NCI-H187 (cell line): Measurements from ENCODE around the gene QDPR.
"Not testable (repeated sequence)": the region's sequence is repeated elsewhere in the genome, so short reads cannot be mapped to it uniquely, and the experiment has no call there.

Source experiments
- DNase-seq, 2 experiments: peaks; one replicate each; lab custom pipeline; 2025; lab: John Stamatoyannopoulos, UW

The QDPR gene

DNA sequence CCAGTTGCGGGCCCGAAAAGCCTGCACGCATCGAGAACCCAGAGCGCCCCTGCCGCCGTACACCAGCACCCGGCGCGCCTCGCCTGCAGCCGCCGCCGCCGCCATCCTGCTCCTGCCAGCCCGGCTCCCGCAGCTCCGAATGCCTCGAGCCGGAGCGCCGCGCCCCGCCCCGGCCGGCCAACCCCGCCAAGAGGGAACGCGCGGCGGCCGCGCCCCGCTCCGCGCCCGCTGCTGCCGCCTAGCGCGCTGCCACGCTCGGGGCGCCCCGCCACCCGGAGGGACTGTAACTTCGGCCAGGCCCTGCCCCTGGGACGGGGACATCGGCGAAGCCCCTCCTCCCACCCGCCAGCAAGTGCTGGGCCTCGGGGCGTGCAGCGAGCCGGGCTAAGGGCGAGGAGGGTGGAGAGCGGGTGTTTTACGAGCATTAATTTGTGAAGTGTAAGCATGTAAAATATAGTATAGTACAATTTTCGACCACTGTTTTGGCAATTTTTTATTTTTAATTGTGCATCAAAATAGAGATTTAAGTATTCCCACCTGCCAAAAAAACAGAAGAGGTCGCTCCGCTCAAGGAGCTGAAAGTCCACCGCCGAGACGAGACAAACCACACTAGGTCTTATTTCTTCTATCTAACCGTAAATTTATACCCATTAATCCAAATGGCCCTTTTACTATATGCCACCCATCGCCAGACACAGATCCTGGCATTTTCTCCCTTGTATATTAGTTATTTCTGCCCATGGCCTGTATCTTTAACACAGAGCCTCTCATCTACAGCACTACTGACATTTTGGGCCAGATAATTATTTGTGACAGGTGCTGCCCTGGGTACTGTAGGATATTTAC, at the start of gene QDPR:
Gene QDPR (minus strand): TSS at position 141 of the 846 bp plus-strand sequence. CDS start 36 bp downstream, at position 105.
- DNase-seq, result no peak

- no peak for DNase-seq
Measured at GRCh38 chr4:17561195-17561909, 49.5 kb upstream of the QDPR start.

GRCh38 chr4:17560065-17560673, 48.3 kb upstream of the QDPR start:
- DNase-seq, result no peak

DNA sequence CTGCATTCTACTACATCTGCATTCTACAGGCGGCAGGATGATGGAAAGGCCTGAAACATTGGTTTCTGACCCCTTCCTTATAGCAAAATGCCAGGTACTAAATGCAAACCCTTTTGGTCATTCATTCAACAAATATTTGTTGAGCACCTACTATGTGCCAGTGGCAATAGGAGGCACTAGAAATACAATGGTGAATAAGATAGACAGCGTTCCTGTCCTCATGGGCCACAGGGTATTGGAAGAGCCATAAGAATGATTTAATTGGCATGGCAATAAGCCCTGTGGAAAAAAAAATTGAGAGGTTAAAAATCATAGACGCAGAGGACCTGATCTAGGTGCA, 47.8 kb upstream of the QDPR start:
- DNase-seq, result no peak

- DNase-seq, result no peak
Measured at GRCh38 chr4:17558941-17559708, 47.2 kb upstream of the QDPR start.

GRCh38 chr4:17557880-17558279, 46.0 kb upstream of the QDPR start:
- DNase-seq, result no peak

DNA sequence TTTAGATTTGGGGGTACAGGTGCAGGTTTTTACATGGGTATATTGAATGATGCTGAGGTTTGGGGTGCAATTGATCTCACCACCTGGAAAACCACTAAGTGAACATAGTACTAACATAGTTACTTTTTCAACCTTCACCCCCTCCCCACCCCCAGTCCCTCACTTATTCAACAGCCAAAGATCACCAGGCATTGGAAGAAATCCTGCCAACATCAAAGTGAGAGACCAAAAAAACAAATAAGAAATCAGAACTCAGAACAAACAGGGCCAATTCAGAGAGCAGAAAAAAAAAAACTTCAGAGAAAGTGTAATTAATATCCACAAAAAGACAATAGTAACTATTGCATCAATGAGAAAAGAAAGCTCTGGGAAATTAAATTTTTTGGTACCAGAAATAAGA, 44.6 kb upstream of the QDPR start:
- DNase-seq, result no peak

GRCh38 chr4:17554568-17554967, 42.7 kb upstream of the QDPR start:
- no peak for DNase-seq

GRCh38 chr4:17552427-17552826, 40.5 kb upstream of the QDPR start:
- DNase-seq, result no peak

DNA sequence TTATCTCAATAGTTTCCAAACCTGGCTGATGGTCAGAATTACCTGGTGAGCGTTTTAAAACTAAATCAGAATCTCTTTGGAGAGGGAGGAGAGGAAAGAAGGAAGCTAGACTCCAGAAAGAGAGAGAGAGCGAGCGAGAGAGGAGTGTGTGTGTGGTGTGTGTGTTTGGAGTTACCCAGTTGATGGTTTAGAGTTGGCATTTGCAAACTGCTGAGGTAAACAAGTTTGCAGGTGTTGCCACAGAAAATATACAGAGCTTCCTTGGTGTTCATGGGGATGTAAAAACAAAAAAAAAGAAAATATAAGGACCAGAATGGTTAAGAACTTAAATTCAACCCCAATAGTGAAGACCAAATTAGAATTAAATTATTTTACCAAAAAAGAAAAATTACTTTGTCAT, 38.7 kb upstream of the QDPR start:
- DNase-seq, result no peak

GRCh38 chr4:17546678-17547077, 34.8 kb upstream of the QDPR start:
- DNase-seq, result no peak

DNA sequence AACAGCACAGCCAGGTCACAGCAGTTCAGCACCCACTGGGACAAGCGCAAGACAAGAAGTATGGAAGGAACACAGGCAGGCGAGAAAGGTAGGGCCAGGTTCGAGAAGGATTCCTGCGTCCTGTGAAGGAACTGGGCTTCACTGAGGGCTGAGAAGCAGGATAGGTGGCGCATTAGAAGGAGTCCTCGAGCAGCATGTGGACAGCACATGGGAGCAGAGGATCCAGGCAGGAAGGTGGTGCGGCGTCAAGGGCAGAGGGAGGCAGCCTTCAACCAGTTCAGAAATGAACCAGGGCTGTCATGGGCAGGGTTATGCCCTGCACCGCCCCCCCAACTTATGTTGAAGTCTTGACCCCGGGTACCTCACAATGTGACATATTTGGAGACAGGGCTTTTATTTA, 34.3 kb upstream of the QDPR start:
- DNase-seq, result no peak

DNA sequence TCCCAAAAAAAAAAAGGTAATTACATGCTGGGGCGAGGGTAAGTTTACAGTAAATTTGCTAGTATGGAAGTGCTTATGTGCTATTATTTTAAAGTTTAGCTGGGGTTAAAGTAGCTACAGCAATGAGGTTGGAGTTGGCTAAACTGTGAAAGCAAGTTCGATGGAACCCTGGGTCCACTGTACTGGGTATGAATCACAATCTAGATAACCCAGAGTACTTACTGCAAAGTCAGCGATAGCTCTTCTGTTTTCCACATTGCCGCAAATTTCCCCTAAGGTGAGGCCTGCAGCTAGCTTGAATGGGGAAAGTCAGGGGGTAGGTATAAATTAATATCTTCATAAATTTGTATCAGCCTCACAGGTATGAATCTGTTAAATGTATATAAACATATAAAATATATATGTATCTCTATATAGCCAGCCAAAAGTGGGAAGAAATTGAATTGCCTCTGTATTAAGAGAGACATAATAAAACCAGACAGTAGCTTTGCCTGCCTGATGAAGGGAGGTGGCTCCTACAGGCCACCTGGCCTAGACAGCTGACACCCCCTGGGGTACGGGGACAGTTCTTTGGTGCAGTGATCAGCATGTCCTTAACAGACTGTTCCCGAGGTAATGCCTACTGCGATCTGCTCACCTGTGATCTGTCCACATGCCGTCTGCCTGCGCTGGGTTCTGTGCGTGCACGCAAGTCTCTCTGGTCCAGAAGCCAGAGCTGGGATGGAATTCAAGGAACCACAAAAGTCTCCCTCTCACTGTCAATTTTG, 33.7 kb upstream of the QDPR start:
- DNase-seq, result no peak

GRCh38 chr4:17544831-17545234, 32.9 kb upstream of the QDPR start:
- DNase-seq, result no peak

GRCh38 chr4:17544205-17544604, 32.3 kb upstream of the QDPR start:
- no peak for DNase-seq

GRCh38 chr4:17537060-17537459, 25.2 kb upstream of the QDPR start:
- not testable (repeated sequence) for DNase-seq

- DNase-seq, result no peak
Measured at GRCh38 chr4:17535906-17536305, 24.0 kb upstream of the QDPR start.

DNA sequence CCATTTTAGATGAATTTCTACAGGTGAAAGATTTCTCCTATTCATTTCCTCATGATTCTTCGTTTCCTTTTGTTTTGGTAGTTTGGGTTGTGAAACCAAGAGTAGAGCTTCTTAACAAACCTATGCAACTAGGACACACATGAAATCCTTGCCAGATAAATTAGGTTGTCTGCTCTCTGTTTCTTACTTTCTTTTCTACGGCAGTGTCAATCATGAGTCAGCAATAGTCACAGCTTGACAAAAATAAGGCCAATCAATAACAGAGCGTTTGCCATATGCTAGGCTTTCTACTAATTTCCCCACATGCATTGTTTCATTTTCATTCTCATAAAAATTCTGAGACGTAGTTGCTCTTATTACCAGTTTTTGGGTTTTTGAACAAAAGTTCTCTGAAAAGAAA, 23.4 kb upstream of the QDPR start:
- DNase-seq, result no peak

DNA sequence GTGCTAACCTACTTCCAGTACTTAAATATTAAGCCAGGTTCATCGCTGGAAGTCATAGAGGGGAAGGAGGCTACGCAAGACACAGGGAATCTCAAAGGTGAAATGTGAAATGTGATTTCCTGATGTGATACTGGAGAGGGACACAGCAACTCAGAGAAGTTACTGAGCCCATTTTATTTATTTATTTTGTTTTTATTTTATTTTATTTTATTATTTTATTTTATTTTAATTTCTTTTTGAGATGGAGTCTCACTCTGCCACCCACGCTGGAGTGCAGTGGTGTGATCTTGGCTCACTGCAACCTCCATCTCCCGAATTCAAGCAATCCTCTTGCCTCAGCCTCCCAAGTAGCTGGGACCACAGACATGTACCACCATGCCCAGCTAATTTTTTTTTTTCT, 22.8 kb upstream of the QDPR start:
- no peak for DNase-seq

DNA sequence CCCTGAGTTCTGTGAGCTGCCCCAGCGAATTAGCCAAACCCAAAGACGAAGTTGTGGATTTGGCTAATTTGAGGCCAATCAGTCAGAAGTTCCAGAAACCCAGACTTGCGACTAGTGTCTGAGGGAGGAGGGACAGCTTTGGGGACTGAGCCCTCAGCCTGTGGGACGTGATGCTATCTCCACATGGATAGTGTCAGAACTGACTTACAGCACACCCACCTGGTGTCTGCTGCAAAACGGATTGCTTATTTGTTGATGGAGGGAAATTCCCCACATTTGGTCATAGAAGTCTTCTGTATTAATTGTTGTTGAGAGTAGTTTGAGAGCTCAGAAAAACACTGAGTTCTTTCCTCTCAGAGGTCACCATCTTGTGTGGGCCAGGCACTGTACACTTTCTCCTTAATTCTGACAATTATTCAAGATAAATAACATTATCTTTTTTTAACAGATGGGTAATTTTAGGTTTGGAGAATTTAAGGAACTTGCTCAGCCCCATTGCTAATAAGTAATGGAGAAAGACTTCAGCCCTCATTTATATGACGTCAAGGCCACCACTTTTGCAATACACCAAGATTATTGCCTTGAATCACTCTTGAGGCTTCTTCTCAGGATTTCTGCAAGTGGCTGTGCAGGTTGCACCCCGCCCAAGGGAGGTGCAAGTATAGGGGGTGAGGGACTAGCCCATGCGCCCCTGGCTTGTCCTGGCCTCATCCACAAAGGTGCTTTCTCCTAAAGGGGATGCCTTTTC, 19.8 kb upstream of the QDPR start:
- DNase-seq, result no peak
